Measurements from ENCODE around the gene LMX1A. TPM values are rescaled to one million over a fixed set of nuclear protein-coding genes. Genes with fewer than 3 reads are reported as not detected.
A peak's percentile ranks its signal among the peaks of the same experiment; 100 is the strongest.

Gene LMX1A
- total and polyA plus RNA-seq, 2 of the 13 experiments (the other 11 are each of a cell fraction or from before 2014, with no cell fraction given) = 0.07 TPM; not detected in 1

GRCh38 chr1:165259236-165259635 is 97.3 kb downstream of the LMX1A start (continued):
- TF ChIP-seq ZNF362 (CRISPR knock-in tag; IDR thresholded peaks at IDR 0.05; ENCODE audit: borderline replicate concordance) = no peak
- TF ChIP-seq TRIM24 (CRISPR knock-in tag; IDR thresholded peaks at IDR 0.05) = no peak
- no peak for TF ChIP-seq ZMYM2 (CRISPR knock-in tag; IDR thresholded peaks at IDR 0.05)
- peak; percentile 57; the same call in 1 of the 2 replicates for TF ChIP-seq ZNF331 (CRISPR knock-in tag; IDR thresholded peaks at IDR 0.05)
- no peak for TF ChIP-seq MYNN (CRISPR knock-in tag; IDR thresholded peaks at IDR 0.05; ENCODE audit: low read depth)
- no peak for TF ChIP-seq ZNF180 (CRISPR knock-in tag; IDR thresholded peaks at IDR 0.05; ENCODE audit: borderline replicate concordance, low read depth)
- TF ChIP-seq POGZ (CRISPR knock-in tag; IDR thresholded peaks at IDR 0.05) = peak; percentile 84
- no peak for TF ChIP-seq ZNF660 (CRISPR knock-in tag; IDR thresholded peaks at IDR 0.05; ENCODE audit: borderline replicate concordance, low read depth)
- TF ChIP-seq ZNF652 (CRISPR knock-in tag; IDR thresholded peaks at IDR 0.05; ENCODE audit: borderline replicate concordance, low read depth) = no peak
- TF ChIP-seq GABPB1 (CRISPR knock-in tag; IDR thresholded peaks at IDR 0.05) = peak; percentile 67; the same call in 1 of the 2 replicates
- no peak for TF ChIP-seq MAFF (IDR thresholded peaks at IDR 0.05; ENCODE audit: low read depth, low read length)
- no peak for TF ChIP-seq ZNF260 (CRISPR knock-in tag; IDR thresholded peaks at IDR 0.05; ENCODE audit: borderline replicate concordance, low read depth)
- peak; percentile 55; the same call in 1 of the 2 replicates for TF ChIP-seq FOSL2 (CRISPR knock-in tag; IDR thresholded peaks at IDR 0.05)
- TF ChIP-seq ZNF329 (CRISPR knock-in tag; IDR thresholded peaks at IDR 0.05; ENCODE audit: low read depth) = no peak
- TF ChIP-seq, protein P1, sequence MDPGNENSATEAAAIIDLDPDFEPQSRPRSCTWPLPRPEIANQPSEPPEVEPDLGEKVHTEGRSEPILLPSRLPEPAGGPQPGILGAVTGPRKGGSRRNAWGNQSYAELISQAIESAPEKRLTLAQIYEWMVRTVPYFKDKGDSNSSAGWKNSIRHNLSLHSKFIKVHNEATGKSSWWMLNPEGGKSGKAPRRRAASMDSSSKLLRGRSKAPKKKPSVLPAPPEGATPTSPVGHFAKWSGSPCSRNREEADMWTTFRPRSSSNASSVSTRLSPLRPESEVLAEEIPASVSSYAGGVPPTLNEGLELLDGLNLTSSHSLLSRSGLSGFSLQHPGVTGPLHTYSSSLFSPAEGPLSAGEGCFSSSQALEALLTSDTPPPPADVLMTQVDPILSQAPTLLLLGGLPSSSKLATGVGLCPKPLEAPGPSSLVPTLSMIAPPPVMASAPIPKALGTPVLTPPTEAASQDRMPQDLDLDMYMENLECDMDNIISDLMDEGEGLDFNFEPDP (CRISPR knock-in tag; conservative IDR thresholded peaks at IDR 0.05) = no peak
- TF ChIP-seq ZNF552 (CRISPR knock-in tag; IDR thresholded peaks at IDR 0.05; ENCODE audit: borderline replicate concordance) = no peak
- TF ChIP-seq HOXA9 (CRISPR knock-in tag; IDR thresholded peaks at IDR 0.05; ENCODE audit: borderline replicate concordance) = no peak
- no peak for TF ChIP-seq ZNF512 (CRISPR knock-in tag; IDR thresholded peaks at IDR 0.05)
- no peak for TF ChIP-seq SP5 (CRISPR knock-in tag; IDR thresholded peaks at IDR 0.05; ENCODE audit: borderline replicate concordance, low read depth)
- TF ChIP-seq NPAS2 (CRISPR knock-in tag; IDR thresholded peaks at IDR 0.05; ENCODE audit: borderline replicate concordance) = no peak
- no peak for TF ChIP-seq ZNF709 (CRISPR knock-in tag; IDR thresholded peaks at IDR 0.05)
- no peak for TF ChIP-seq FOXJ3 (CRISPR knock-in tag; IDR thresholded peaks at IDR 0.05; ENCODE audit: borderline replicate concordance)
